Activated T-helper 1 cell treated with anti-CD3 and anti-CD28 coated beads, Interleukin-2, amount 50 U/mL, for 16 hours (primary cell): ENCODE data around the gene FSCN2.
A peak's percentile ranks its signal among the peaks of the same experiment; 100 is the strongest.

Experiments used
- DNase-seq, 2 donors: peaks; one replicate each; pipeline ENCODE4 v3.0.0-alpha.2; 2020; ENCODE audit warnings: low read depth in 1 of 2, low spot score in 1 of 2

The FSCN2 gene

GRCh38 chr17:81512562-81513371, 15.4 kb upstream of the FSCN2 start, which contains the start of gene ACTG1:
Gene ACTG1 (minus strand): TSS chr17:81512799. CDS start chr17:81512354, 445 bp downstream.
- peak; percentile 84 to 90 for DNase-seq

GRCh38 chr17:81513372-81513752, 14.8 kb upstream of the FSCN2 start:
- DNase-seq, result no peak

GRCh38 chr17:81513753-81514488, 14.3 kb upstream of the FSCN2 start:
- DNase-seq, result no peak

GRCh38 chr17:81514489-81514738, 13.8 kb upstream of the FSCN2 start:
- DNase-seq, result no peak

GRCh38 chr17:81514739-81515529, 13.2 kb upstream of the FSCN2 start:
- DNase-seq, result peak in 1 of 2 donors; percentile 64

GRCh38 chr17:81515530-81516041, 12.6 kb upstream of the FSCN2 start:
- DNase-seq, result no peak

- no peak for DNase-seq
Measured at GRCh38 chr17:81516439-81516838, 11.7 kb upstream of the FSCN2 start.

- no peak for DNase-seq
Measured at GRCh38 chr17:81517009-81517338, 11.2 kb upstream of the FSCN2 start.

- DNase-seq, result no peak
Measured at GRCh38 chr17:81517339-81518112, 10.7 kb upstream of the FSCN2 start.

- no peak for DNase-seq
Measured at GRCh38 chr17:81518113-81518784, 9.9 kb upstream of the FSCN2 start.

- DNase-seq, result no peak
Measured at GRCh38 chr17:81518785-81519283, 9.3 kb upstream of the FSCN2 start.

- peak in 1 of 2 donors; percentile 65 for DNase-seq
Measured at GRCh38 chr17:81519284-81520020, 8.7 kb upstream of the FSCN2 start.

GRCh38 chr17:81520021-81520901, 7.9 kb upstream of the FSCN2 start:
- DNase-seq, result no peak

GRCh38 chr17:81522491-81523401, 5.4 kb upstream of the FSCN2 start:
- DNase-seq, result no peak

- DNase-seq, result no peak
Measured at GRCh38 chr17:81523402-81524038, 4.7 kb upstream of the FSCN2 start.

GRCh38 chr17:81524039-81524864, 3.9 kb upstream of the FSCN2 start:
- no peak for DNase-seq
